HepG2 (cell line): ENCODE results near the gene C1QTNF12.

Source experiments
- CBX2 ChIP-seq, 2 experiments: fragments of 200-600 bp in 1 of 2; sonication (generic); formaldehyde crosslinking in 1 of 2; IDR thresholded peaks; 2 replicates each; pipeline versions ENCODE4 v1.7.0 to v1.8.1; 2018 to 2022; ENCODE audit warnings: low read depth in 2 of 2, low read length in 1 of 2, mild to moderate bottlenecking in 1 of 2, missing genetic modification reagents in 1 of 2
- CC2D1A ChIP-seq: sonication (generic); formaldehyde crosslinking; IDR thresholded peaks from 2 replicates; pipeline ENCODE4 v1.8.1; 2023; ENCODE audit warnings: mild to moderate bottlenecking, missing genetic modification reagents
- DMTF1 ChIP-seq: sonication (generic); formaldehyde crosslinking; IDR thresholded peaks from 2 replicates; pipeline ENCODE4 v1.4.0; 2020; ENCODE audit warnings: mild to moderate bottlenecking, missing genetic modification reagents
- HNRNPH1 ChIP-seq: fragments of 200-400 bp; formaldehyde crosslinking; optimal IDR thresholded peaks from 2 replicates; pipeline ENCODE3; 2017; ENCODE audit warnings: mild to moderate bottlenecking, low read depth, low read length
- HNRNPLL ChIP-seq: fragments of 200-400 bp; formaldehyde crosslinking; IDR thresholded peaks from 2 replicates; pipeline ENCODE4 v1.6.1; 2017; ENCODE audit warnings: mild to moderate bottlenecking, low read depth, low read length; ENCODE audit not compliant: poor library complexity, severe bottlenecking
- MLLT10 ChIP-seq: sonication (generic); formaldehyde crosslinking; IDR thresholded peaks from 2 replicates; pipeline ENCODE4 v1.4.0; 2020; ENCODE audit warnings: missing genetic modification reagents
- NR1H2 ChIP-seq: sonication (generic); formaldehyde crosslinking; IDR thresholded peaks from 2 replicates; pipeline ENCODE4 v1.8.1; 2022; ENCODE audit warnings: low read depth, missing genetic modification reagents, borderline replicate concordance
- RFX5 ChIP-seq: IDR thresholded peaks from 2 replicates; pipeline ENCODE4 v1.6.1; 2011; ENCODE audit warnings: low read depth, low read length, improper control_type of control experiment
- ZFP36 ChIP-seq: fragments of 150-350 bp; IDR thresholded peaks from 2 replicates; pipeline ENCODE4 v1.6.1; 2018; ENCODE audit warnings: borderline replicate concordance, low read length, low read depth; ENCODE audit not compliant: partially characterized antibody
- ZFP37 ChIP-seq: sonication (generic); formaldehyde crosslinking; IDR thresholded peaks from 2 replicates; pipeline ENCODE4 v1.4.0; 2020; ENCODE audit warnings: missing genetic modification reagents, borderline replicate concordance
- ZNF274 ChIP-seq: sonication (generic); formaldehyde crosslinking; IDR thresholded peaks from 2 replicates; pipeline ENCODE4 v1.5.1; 2020; ENCODE audit warnings: mild to moderate bottlenecking, missing genetic modification reagents
- TF ChIP-seq, protein P1 (sequence below): sonication (generic); formaldehyde crosslinking; IDR thresholded peaks from 2 replicates; pipeline ENCODE4 v1.4.0; 2020; ENCODE audit warnings: missing genetic modification reagents
- TF ChIP-seq, protein P2 (sequence below): sonication (generic); formaldehyde crosslinking; IDR thresholded peaks from 2 replicates; pipeline ENCODE4 v1.5.0; 2020; ENCODE audit warnings: mild to moderate bottlenecking, missing genetic modification reagents, moderate library complexity
- TF ChIP-seq, protein P3 (sequence below): sonication (generic); formaldehyde crosslinking; IDR thresholded peaks from 2 replicates; pipeline ENCODE4 v1.4.0; 2020; ENCODE audit warnings: mild to moderate bottlenecking, missing genetic modification reagents

- no peak for TF ChIP-seq HNRNPH1
- TF ChIP-seq RFX5, result no peak
- no peak for TF ChIP-seq ZFP36
- no peak for TF ChIP-seq ZNF274 (CRISPR knock-in tag)
- TF ChIP-seq MLLT10 (CRISPR knock-in tag), result no peak
- TF ChIP-seq, protein P1, sequence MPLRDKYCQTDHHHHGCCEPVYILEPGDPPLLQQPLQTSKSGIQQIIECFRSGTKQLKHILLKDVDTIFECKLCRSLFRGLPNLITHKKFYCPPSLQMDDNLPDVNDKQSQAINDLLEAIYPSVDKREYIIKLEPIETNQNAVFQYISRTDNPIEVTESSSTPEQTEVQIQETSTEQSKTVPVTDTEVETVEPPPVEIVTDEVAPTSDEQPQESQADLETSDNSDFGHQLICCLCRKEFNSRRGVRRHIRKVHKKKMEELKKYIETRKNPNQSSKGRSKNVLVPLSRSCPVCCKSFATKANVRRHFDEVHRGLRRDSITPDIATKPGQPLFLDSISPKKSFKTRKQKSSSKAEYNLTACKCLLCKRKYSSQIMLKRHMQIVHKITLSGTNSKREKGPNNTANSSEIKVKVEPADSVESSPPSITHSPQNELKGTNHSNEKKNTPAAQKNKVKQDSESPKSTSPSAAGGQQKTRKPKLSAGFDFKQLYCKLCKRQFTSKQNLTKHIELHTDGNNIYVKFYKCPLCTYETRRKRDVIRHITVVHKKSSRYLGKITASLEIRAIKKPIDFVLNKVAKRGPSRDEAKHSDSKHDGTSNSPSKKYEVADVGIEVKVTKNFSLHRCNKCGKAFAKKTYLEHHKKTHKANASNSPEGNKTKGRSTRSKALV (CRISPR knock-in tag), result no peak
- TF ChIP-seq, protein P2, sequence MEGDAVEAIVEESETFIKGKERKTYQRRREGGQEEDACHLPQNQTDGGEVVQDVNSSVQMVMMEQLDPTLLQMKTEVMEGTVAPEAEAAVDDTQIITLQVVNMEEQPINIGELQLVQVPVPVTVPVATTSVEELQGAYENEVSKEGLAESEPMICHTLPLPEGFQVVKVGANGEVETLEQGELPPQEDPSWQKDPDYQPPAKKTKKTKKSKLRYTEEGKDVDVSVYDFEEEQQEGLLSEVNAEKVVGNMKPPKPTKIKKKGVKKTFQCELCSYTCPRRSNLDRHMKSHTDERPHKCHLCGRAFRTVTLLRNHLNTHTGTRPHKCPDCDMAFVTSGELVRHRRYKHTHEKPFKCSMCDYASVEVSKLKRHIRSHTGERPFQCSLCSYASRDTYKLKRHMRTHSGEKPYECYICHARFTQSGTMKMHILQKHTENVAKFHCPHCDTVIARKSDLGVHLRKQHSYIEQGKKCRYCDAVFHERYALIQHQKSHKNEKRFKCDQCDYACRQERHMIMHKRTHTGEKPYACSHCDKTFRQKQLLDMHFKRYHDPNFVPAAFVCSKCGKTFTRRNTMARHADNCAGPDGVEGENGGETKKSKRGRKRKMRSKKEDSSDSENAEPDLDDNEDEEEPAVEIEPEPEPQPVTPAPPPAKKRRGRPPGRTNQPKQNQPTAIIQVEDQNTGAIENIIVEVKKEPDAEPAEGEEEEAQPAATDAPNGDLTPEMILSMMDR (CRISPR knock-in tag), result no peak
- TF ChIP-seq DMTF1 (CRISPR knock-in tag), result no peak
- TF ChIP-seq, protein P3, sequence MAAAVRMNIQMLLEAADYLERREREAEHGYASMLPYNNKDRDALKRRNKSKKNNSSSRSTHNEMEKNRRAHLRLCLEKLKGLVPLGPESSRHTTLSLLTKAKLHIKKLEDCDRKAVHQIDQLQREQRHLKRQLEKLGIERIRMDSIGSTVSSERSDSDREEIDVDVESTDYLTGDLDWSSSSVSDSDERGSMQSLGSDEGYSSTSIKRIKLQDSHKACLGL (CRISPR knock-in tag), result no peak
- TF ChIP-seq ZFP37 (CRISPR knock-in tag), result no peak
- no peak for TF ChIP-seq NR1H2 (CRISPR knock-in tag)
- TF ChIP-seq HNRNPLL, result no peak
- no peak for TF ChIP-seq CC2D1A (CRISPR knock-in tag)
- no peak for TF ChIP-seq CBX2 (IDR thresholded peaks at IDR 0.05; ENCODE audit: low read depth, low read length)
- TF ChIP-seq CBX2 (CRISPR knock-in tag; IDR thresholded peaks at IDR 0.05; ENCODE audit: low read depth), result no peak
Observed at GRCh38 chr1:1206376-1206965, 40.1 kb downstream of the C1QTNF12 start, which contains the start of gene TNFRSF18.
